ENCODE data around the gene PRDM16. TPM values are rescaled to one million over a fixed set of nuclear protein-coding genes. Genes with fewer than 3 reads are reported as not detected.

The PRDM16 gene
- total and polyA plus RNA-seq, 2 of the 4 experiments (the other 2 are of a cell fraction), result 0.02 TPM; not detected in 1

GRCh38 chr1:3321559-3322449 lies 252.8 kb downstream of the PRDM16 start:
- 85% methylated on average over 17 of the region's 25 CpGs; no CpG with 5 or more reads in 1 of the 2 experiments for WGBS, 2 experiments (ENCODE audit: extremely low coverage in 2 of 2, insufficient read length in 1 of 2)
- Histone ChIP-seq H2AFZ (replicated peaks; ENCODE audit: low read length, poor library complexity) (no peak overlapping the region), H3K23ac (ENCODE audit: low read depth, low read length) (no peak overlapping the region), H3K9me3 (ENCODE audit: control insufficient read depth, insufficient read depth, low read length) (peaks cover 4% of the 10 kb centered on the region; the same call in 1 of the 2 replicates), H2BK120ac (ENCODE audit: low read depth, low read length) (no peak overlapping the region), H4K20me1 (ENCODE audit: insufficient read depth, low read length) (no peaks in the 10 kb centered on the region), H4K91ac (ENCODE audit: insufficient read depth, low read depth, low read length) (no peak overlapping the region), H3K4me2 (ENCODE audit: low read depth, low read length) (no peak overlapping the region), H3K4me3 (ENCODE audit: insufficient read depth, low read depth, low read length) (no peak overlapping the region), H4K8ac (ENCODE audit: low read depth in 2 of 2, low read length in 2 of 2) (no peak overlapping the region), H3K18ac (ENCODE audit: low read depth, low read length) (no peak overlapping the region), H3K9ac (ENCODE audit: low read depth, low read length) (no peak overlapping the region), H3K36me3 (ENCODE audit: control insufficient read depth, insufficient read depth, low read length) (no peaks in the 10 kb centered on the region), H4K5ac (ENCODE audit: low read depth, low read length) (no peak overlapping the region), H3K14ac (replicated peaks; ENCODE audit: low read depth, low read length) (no peak overlapping the region), H3K27ac (ENCODE audit: insufficient read depth, low read length) (no peak overlapping the region), H2AK9ac (replicated peaks; ENCODE audit: low read depth, low read length, poor library complexity) (no peak overlapping the region), H2BK20ac (ENCODE audit: low read depth, low read length) (no peak overlapping the region), H3K4me1 (ENCODE audit: control insufficient read depth, insufficient read depth, low read length) (no peaks in the 10 kb centered on the region), H2AK5ac (ENCODE audit: low read depth, low read length) (no peak overlapping the region), H3K4ac (ENCODE audit: low read depth, low read length) (no peak overlapping the region), H3K79me1 (ENCODE audit: low read depth in 1 of 2, low read length in 2 of 2) (no peaks in the 10 kb centered on the region), H3K27me3 (ENCODE audit: control insufficient read depth, insufficient read depth, low read length) (peaks cover 2% of the 10 kb centered on the region; the same call in 1 of the 2 replicates), H2BK5ac (ENCODE audit: low read depth, low read length, poor library complexity, severe bottlenecking) (no peak overlapping the region), H3K56ac (ENCODE audit: extremely low read depth, insufficient read depth, low read length) (no peak overlapping the region), H2BK15ac (ENCODE audit: low read depth, low read length) (no peak overlapping the region), H3K9me1 (ENCODE audit: insufficient read depth, low read length) (no peaks in the 10 kb centered on the region)
- ChIA-PET POLR2A (ENCODE audit: unreplicated experiment) (no interaction called here), CTCF (no interaction called here)
- in situ Hi-C loops (cut with MboI; ENCODE audit: low sequenced_read_pairs) (loop anchor here (25.0 kb wide), 1 partner anchor 910 kb away; the partner anchor contains the start of gene PEX10), intact Hi-C loops (cut with micrococcal nuclease) (no loop called here), dilution Hi-C loops (cut with HindIII; ENCODE audit: low sequenced_read_pairs, unreplicated experiment) (no loop called here)
- no peak for TF ChIP-seq BHLHE40 (IDR thresholded peaks at IDR 0.05; ENCODE audit: low read depth, low read length)
- no peak for TF ChIP-seq FOS (IDR thresholded peaks at IDR 0.05; ENCODE audit: low read depth, low read length)
- no peak for TF ChIP-seq CHD1 (IDR thresholded peaks at IDR 0.05; ENCODE audit: low read depth, low read length)
- no peak for TF ChIP-seq RCOR1 (IDR thresholded peaks at IDR 0.05; ENCODE audit: insufficient replicate concordance, low read length)
- no peak for TF ChIP-seq SMC3 (IDR thresholded peaks at IDR 0.05; ENCODE audit: low read depth, low read length)
- TF ChIP-seq CEBPB (IDR thresholded peaks at IDR 0.05; ENCODE audit: low read depth, low read length), result no peak
- TF ChIP-seq MXI1 (IDR thresholded peaks at IDR 0.05; ENCODE audit: borderline replicate concordance, low read depth, low read length), result no peak
- no peak for TF ChIP-seq USF2 (IDR thresholded peaks at IDR 0.05; ENCODE audit: low read depth, low read length)
- TF ChIP-seq POLR2A (IDR thresholded peaks at IDR 0.05; ENCODE audit: low read depth, low read length), result no peak
- TF ChIP-seq ELK1 (IDR thresholded peaks at IDR 0.05; ENCODE audit: borderline replicate concordance, low read depth, low read length), result no peak
- no peak for TF ChIP-seq RAD21 (IDR thresholded peaks at IDR 0.05; ENCODE audit: low read length)
- no peak for TF ChIP-seq RFX5 (IDR thresholded peaks at IDR 0.05; ENCODE audit: low read depth, low read length)
- no peak for TF ChIP-seq CTCF (conservative IDR thresholded peaks at IDR 0.05; ENCODE audit: low read depth, low read length)
- TF ChIP-seq MAFK (IDR thresholded peaks at IDR 0.05; ENCODE audit: low read depth, low read length), result no peak
- no peak for DNase-seq
- ATAC-seq (ENCODE audit: low read depth), result no peak
- no TSS peak for BruUV-seq (replicated peaks)
